GM21515 (cell line): Measurements from ENCODE around the gene CSTF2T.
"Not testable (repeated sequence)": the region's sequence is repeated elsewhere in the genome, so short reads cannot be mapped to it uniquely, and the experiment has no call there.

Experiments used
- ATAC-seq: cut with Tn5 transposase; IDR thresholded peaks from one replicate; pipeline ENCODE4 v1.9.1; 2021; ENCODE audit not compliant: unreplicated experiment

Gene CSTF2T

DNA sequence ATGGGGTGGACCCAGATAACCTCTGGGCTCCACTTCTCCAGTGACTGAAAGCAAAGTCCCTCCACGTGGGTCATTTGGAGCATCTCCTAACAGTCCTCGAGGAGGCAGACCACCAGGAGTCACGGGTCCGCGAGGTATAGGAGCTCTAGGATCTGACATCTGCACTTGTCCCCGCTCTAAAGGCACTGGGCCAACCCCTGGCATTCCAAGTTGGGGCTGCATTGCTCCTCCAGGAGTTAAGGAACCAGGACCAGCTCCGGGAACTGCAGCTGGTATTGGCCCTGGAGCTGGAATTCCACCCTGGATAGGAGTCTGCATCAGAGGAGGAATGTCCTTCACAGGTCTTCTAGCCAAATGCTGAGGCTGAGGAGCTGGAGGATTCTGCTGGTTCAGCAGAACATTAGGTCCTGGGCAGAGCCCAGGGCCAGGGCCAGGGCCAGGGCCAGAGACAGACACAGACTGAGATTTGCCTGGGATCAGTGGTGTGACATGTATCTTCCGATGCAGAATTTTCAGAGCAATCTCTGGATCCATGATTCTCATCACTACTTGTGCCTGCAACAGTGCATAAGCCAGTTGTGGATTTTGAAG lies 827 bp downstream of the CSTF2T start:
- no peak for ATAC-seq

DNA sequence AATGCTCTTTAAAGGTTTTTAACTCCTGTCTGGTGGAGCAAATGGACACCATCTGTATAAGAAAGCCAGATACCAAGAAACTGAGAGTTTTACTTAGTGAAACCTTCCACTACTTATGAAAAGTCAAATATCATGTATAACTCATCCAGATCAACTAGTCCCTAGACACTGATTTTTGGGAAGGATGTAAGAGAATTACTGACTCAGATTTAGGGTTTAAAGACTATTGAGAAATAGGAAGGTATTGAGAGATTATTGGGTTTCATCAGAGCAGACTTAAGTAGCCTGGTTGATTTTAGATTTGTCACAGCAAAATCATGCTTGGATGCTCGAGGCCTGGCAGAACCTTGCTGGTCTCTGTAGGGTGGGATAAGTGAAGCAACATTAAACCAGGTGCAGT lies 3.1 kb downstream of the CSTF2T start:
- no peak for ATAC-seq

DNA sequence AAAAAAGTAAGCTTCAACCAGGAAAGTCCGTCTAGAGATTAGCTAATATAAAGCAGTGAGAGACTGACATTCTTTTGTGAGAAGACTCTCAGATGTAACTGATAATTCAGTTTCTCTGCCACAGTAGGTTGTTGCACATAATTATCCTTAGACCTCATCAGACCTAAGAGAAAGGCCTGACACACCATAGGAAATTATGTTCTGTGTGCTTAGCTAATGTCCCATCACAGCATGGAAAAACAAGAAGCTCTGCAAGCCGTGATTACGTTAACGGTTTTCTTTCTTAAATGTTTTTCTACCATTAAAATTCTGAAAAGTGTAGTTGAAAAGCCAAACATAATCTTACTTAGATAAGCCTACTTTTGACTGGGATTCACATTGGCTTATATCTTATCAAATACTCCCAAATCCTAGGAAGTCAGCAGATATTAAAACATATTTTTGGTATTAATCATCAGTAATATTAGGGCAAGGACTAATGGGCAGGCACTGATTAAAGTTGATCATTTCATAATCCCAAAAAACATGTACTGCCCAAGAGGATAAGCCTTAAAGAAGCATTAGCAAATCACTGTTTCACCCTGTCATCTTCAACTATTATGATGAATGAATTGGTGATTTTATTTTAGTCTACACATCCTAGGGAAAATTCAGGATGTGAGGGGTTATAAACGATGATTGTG lies 5.2 kb downstream of the CSTF2T start:
- ATAC-seq, result no peak

DNA sequence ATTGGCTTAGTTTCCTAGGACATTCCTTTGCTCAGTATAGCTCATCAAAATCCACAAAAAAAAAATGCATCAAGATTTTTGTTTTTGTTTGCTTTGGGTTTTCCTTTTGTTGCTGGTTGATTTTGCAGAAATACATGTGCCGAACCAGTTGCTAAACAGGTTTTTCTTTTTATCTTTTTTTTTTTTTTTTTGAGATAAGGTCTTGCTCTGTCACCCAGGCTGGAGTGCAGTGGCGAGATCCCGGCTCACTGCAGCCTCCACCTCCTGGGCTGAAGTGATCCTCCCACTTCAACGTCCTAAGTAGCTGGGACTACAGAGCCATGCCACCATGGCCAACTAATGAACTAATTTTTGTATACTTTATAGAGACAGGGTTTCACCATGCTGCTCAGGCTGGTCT lies 8.3 kb downstream of the CSTF2T start:
- ATAC-seq, result no peak

DNA sequence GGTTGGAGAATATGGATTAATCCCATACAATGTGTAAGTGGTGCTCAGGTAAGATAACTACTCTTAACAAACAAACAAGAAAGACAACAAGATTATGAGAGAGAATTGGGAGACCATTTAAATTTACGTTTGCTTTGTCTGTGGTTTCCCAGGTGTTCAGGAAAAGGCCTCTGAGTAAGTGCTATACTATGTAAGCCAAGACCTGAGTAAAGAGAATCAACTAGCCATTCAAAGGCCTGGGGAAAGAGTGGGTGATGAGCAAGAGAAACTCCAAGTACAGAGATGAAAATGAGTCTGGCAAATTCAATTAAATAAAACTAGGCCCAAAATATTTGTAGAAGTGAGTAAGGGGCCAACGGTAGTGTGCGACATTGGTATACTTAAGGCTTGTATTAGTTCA lies 9.9 kb downstream of the CSTF2T start:
- ATAC-seq, result no peak

DNA sequence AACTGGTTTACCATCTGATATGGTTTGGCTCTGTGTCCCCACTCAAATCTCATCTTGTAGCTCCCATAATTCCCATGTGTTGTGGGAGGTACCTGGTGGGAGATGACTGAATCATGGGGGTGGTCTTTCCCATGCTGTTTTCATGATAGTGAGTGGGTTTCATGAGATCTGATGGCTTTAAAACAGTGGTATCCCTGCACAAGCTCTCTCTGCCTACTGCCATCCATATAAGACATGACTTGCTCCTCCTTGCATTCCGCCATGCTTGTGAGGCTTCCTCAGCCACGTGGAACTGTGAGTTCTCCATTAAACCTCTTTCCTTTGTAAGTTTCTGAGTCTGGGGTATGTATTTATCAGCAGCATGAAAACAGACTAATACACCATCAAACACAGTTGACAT lies 10.6 kb downstream of the CSTF2T start:
- not testable (repeated sequence) for ATAC-seq

DNA sequence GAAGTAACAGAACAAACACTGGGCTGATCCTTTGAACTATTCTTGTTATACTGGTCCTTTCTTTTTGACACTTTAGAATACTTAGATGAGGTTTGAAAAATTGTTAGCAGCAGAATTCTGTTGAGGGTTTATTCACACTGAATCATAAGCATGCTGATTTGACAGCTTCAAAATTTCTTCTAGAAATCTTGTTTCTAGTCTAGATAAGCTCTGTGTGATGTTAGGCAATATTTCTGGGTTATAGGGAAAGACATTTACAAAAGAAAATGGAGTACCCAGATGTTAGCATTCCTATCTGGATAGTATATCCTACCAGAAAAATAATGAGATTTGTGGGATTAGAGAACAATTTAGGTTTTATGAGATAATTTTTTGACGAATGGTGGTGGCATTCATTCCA lies 12.1 kb downstream of the CSTF2T start:
- ATAC-seq, result no peak

DNA sequence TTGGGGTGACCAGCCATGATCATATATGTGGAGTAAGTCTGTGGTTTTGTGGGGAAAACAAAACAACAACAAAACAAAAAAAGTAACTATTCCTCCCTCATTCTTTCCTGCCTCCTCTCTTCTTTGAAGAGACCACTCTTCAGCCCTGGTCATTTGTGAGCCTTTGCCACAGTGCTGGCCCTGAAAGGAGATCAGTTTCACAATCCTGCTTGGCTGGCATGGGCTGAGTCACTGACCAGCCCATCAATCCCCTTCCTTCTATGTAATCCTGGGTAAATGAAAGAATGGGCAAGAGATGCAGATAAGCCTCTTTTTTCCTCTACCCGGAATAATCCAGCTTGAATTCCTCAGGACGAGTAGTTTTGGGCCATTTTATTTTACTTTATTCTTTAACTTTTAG lies 13.6 kb downstream of the CSTF2T start:
- ATAC-seq, result no peak

DNA sequence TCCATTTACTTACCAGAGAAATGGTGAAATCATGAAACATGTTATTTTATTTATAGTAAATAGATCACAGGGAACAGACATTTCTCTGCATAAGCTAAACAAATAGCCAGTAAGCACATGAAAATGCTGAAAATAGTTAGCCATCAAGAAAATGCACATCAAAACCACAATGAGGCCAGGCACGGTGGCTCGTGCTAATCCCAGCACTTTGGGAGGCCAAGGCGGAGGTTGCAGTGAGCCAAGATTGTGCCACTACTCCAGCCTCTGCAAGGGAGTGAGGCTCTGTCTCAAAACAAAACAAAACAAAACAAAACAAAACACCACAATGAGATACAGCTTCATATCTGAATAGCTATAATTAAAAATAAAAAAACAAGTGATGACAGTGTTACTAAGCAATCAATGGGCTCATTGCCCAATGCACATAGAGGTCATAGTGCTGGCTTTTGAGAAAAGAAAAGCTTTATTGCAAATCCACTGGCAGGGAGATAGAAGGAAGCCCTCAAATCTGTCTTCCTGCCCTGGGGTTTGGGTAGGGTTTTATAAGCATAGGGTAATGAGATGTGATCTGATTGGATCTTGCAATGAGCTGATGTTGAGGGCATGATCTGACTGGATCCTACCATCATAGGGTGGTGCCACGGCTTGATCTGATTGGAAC lies 16.2 kb downstream of the CSTF2T start:
- ATAC-seq, result no peak

DNA sequence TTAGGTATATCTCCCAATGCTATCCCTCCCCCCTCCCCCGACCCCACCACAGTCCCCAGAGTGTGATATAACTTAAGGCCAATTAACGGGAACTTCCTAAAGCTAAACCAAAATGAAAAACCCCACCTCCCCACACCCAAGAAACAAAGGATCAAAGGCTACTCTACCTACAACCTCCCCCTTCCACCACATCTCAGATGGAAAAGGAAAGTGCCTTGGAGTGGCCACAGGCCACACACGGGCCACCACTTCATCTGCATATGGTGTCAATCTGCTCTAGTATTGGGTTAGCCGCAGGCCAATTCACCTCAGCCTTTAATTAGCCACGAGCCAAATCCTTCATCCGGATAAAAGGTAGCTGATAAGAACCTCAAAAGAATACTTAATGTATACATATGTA lies 19.6 kb downstream of the CSTF2T start:
- no peak for ATAC-seq

DNA sequence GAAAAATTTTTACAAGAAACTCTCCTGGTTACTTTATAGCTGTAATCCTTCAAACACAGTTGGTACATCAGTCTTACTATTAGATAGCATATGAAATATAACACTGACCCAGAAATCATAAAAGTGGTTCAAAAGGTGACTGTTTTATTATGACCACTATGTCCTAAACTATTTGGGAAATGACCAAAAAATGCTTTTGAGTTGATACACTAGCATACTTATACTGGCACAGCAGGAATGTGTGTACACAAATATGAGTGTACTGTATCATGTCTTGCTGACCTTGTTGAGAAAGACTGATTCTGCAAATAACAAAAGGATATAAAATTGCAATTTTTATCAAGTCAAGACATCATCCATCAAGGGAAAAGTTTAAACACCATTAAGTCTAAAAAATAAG lies 24.3 kb downstream of the CSTF2T start:
- no peak for ATAC-seq

DNA sequence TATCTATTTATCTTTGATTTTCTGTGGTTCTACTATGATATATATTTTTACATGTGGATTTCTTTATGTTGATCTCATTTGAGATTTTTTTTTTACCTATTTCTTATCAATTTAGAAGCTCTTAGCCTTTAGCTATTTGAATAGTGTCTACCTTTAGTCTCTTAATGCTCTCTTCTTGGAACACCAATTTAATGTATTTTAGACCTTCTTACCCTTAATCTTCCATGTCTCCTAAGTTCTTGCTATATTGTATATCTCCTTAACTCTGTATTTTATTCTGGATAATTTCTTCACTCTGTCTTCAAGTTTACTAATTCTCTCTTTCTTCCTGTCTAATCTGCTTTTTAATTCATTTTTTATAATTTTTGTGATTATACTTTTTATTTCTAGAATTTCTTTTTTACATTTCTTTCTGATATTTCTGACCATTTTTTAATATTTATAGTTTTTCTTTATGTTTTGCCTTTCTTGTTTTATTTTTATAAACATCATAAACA lies 27.3 kb downstream of the CSTF2T start:
- ATAC-seq, result no peak

DNA sequence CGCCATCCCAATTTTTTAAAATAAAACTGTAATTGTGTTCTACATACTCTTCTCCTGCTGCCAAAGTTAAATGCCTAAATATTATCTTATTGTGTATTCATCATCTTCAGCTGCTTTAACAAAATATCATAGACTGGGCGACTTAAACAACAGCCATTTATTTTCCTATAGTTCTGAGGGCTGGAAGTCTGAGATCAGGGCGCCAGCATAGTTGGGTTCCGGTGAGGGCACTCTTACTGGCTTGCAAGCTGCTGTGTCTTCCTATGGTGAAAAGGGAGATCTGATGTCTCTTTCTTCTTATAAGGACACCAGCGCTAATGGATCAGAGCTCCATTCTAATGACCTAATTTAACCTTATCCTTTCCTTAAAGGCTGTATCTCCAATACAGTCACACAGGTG lies 30.4 kb downstream of the CSTF2T start:
- no peak for ATAC-seq

DNA sequence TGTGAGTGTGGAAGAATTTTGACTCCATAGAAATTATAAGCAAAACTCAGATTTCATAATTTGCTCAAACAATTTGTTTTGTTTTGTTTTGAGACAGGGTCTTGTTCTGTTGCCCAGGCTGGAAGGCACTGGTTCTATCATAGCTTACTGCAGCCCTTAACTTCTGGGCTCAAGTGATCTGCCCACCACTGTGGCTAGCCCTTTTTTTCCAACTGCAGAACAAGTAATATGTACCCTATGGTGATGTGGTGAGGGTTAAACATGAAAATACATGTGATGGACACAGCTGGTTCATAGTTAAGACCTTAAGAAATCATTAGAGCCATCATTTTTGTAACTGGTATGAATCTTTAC lies 31.1 kb downstream of the CSTF2T start:
- ATAC-seq, result no peak

DNA sequence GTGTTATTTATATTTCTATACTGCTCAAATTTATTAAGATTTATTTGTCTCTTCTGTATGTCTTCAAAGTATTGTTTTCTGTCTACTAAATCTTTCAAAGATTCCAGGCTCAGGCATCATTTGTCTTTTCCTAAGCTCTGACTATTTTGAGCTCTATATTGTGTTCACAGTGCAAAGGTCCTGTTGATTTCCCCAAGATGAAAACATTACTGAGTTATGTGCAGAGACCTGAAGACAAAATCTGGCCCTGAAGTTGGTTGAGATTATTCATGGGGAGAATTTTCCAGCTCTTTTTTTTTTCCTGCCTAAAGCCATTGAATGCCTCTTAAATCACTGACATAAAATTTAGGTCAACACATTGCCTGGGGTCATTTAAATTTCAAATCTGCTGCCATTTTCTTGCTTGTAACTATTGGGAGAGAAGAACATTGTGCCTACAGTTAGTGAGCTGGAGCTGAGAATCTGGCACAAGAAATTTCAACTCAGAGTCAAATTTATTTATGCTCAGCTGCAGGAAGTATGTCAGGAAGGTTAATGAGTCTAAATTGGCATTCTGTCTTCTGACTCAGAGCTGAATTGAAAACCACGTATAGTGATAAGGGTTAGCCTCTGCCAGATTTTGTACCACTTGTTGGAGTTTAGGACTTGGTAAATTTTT lies 31.6 kb downstream of the CSTF2T start:
- ATAC-seq, result no peak

DNA sequence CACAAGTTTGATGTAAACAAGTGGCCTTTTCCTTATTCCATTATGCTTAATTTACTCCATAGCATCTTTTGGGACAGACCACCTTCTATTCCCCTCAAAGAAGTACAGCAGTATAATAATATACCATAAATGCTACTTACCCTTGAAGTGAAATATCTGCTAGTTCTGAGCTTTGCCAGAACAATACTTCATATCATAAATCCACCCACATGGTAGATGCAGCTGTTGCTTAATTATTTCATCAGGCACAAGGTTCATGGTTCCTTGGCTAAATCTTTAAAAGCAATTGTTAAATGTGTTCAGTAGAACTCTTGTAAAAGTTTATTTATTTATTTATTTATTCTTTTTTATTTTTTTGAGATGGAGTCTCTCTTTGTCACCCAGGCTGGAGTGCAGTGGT lies 32.9 kb downstream of the CSTF2T start:
- ATAC-seq, result no peak

DNA sequence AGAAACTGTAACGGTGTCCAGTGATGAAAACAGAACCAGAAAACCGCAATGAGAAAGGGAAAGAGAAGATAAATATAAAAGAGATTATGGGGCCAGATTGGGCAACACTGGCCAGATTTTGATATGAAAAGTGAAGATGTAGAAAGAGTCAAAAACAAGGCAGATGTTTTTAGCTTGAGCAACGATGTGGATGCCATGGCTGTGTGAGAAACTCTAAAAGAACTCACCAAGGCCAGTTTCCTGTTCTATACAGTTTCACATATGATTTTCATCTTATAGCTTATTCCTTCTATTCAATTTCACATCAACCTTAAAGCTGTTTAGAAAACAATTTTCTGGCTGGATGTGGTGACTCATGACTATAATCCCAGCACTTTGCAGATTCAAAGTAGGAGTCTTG lies 36.3 kb downstream of the CSTF2T start:
- no peak for ATAC-seq

DNA sequence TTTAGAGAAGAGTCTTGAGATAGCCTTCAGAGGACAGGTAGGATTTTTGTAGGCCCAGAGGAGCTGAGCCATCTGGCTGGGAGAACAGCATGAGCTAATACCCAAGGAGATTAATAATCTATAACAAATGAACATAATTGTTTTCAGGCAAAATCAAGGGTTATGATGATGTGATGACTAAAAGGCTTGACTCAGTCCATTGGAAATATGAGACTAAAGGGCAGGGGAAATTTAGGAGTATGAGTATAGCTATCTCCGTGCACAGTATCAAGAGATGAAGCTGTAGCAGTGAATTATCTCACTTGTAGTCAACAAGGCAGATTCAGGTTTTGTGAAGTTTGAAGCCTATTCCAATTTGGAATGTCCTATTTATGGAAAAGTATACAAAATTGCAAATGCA lies 40.1 kb downstream of the CSTF2T start:
- no peak for ATAC-seq

DNA sequence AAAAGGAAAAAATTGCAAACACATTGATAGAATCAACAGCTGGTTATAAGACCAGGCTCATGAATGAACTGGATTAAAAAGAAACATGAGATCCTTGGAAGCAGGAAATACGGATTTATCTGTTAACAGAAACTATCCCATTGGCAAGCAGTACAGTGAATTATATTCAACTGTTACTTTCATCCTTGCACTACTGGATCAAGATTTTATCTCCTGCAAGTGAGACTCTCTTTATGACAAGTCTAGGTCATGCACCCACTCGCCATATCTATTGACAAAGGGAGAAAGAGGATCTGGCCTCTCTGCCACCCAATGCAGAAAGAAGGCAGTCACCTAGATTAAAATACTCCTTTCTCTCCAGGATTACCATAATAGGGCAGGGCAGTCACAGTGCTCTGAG lies 41.4 kb downstream of the CSTF2T start:
- no peak for ATAC-seq

DNA sequence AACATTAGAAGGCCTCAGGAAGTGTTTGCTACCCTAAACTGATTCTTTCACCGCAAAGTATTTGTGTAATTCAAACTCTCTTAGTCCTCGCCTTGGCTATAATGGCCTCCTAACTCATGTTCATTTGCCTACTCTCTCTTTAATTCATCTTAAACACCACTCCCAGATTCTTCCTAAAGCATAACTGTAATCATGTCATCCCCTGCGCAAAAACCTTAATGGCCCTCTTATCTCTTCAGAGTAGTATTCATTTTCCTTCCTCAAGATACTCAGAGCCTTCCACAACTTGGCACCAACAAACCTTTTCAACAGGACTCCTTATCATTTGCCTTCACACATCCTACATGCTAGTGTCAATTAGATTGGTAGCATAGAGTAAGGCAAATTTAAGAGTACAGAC lies 42.9 kb downstream of the CSTF2T start:
- no peak for ATAC-seq

DNA sequence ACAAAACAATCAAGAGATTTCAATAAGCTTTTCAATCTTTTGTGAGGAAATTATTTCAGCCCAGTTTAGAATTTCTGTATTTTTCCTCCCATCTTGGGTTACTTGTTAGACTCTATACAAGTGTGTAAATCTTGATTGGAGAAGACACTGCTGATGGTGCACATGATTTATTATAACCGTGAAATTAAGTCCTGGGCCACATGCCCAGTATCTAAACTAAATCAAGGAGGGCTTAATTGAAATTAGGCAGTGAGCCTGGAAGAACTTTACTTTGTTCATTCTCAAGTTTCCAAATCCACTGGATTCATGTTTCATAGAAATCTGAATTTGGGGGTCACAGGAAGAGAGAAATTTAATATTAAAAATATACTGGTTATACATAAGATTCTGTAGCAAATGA lies 44.5 kb downstream of the CSTF2T start:
- no peak for ATAC-seq

DNA sequence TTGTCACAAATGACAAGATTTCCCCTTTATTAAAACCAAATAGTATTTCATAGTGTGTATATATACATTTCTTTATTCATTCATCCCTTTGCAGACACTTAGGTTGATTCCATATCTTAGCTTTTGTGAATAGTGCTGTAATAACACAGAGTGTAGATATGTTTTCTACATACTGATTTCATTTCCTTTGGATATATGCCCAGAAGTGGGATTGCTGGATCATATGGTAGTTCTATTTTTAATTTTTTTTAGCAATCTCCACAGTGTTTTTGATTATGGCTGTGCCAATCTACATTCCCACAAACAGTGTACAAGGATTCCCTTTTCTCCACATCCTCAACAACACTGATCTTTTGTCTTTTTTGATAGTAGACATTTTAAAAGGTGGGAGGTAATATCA lies 46.4 kb downstream of the CSTF2T start:
- no peak for ATAC-seq
